Skeletal muscle tissue (tissue), 4 donors: ENCODE measurements around the gene MNX1. TPM values are rescaled to one million over a fixed set of nuclear protein-coding genes. Genes with fewer than 3 reads are reported as not detected.

Experiments used
- H3K27ac ChIP-seq: one replicate; pipeline ENCODE4 v1.7.0; 2013; ENCODE audit warnings: mild to moderate bottlenecking, low read depth, low read length, inconsistent platforms
- H3K27me3 ChIP-seq, 3 donors: one replicate each; pipeline ENCODE4 v1.7.0; 2013; ENCODE audit warnings: low read length in 3 of 3; ENCODE audit not compliant: control insufficient read depth in 3 of 3, insufficient read depth in 3 of 3
- H3K36me3 ChIP-seq, 3 donors: one replicate each; pipeline ENCODE4 v1.7.0; 2013; ENCODE audit warnings: low read length in 3 of 3; ENCODE audit not compliant: control insufficient read depth in 3 of 3, insufficient read depth in 3 of 3
- H3K4me1 ChIP-seq, 3 donors: one replicate each; pipeline ENCODE4 v1.7.0; 2013; ENCODE audit warnings: low read length in 3 of 3, mild to moderate bottlenecking in 3 of 3; ENCODE audit not compliant: control insufficient read depth in 3 of 3, insufficient read depth in 3 of 3
- H3K4me3 ChIP-seq, 3 donors: one replicate each; pipeline ENCODE4 v1.7.0; 2013; ENCODE audit warnings: low read length in 3 of 3
- H3K9ac ChIP-seq, 3 donors: one replicate each; pipeline ENCODE4 v1.7.0; 2013; ENCODE audit warnings: low read length in 3 of 3, mild to moderate bottlenecking in 3 of 3, moderate library complexity in 2 of 3, low read depth in 1 of 3
- H3K9me3 ChIP-seq, 3 donors: one replicate each; pipeline ENCODE4 v1.7.0; 2013; ENCODE audit warnings: low read length in 3 of 3; ENCODE audit not compliant: control insufficient read depth in 3 of 3
- total RNA-seq: library from RNA; depleted of rRNA; stranded (reverse); fragments of >200 nt; gene quantifications from one replicate; pipeline ENCODE4 v1.2.3, GENCODE V29; 2014
- donor health status: Osteomylitis.

The MNX1 gene
- total RNA-seq, 1 donor from 2014 or later, result not detected

DNA sequence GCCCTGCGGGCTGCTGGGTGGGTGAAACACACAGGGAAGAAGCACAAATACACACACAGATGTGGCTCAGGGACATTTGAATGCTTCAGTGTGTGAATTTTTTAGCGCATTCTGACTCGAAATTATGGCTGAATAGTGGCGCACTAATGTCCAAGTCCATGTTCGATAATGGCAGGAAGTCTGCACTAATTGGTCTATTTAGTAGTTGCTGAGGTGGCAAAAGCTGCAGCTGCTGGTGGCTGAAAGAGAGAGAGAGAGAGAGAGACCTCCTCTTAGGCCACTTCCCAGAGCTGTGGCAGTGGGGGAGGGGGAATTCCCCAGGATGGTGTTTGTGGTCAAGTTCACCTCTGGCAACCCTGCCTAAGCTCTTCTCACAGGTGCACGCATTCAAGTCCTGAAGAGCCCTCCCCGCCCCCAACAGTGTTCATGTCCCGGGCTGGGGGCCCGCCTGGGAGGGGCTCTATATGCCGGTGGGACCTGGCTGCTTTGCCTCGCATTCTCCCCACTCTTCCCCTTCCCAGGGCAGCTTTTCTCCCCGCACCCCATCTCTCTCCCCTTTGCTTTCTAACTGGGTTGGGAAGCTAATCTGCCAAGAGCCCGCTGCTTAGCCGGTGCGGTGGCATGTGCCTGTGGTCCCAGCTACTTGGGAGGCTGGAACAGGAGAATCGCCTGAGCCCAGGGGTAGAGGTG, 6.0 kb upstream of the MNX1 start:
- Histone ChIP-seq H3K9ac (no peak overlapping the region), H3K27me3 (peaks cover 95 to 97% (median 97%) of the 10 kb centered on the region in 3 donors), H3K27ac (no peak overlapping the region), H3K4me1 (peaks cover 0 to 26% (median 23%) of the 10 kb centered on the region in 3 donors), H3K9me3 (no peaks in the 10 kb centered on the region), H3K4me3 (no peak overlapping the region), H3K36me3 (no peaks in the 10 kb centered on the region)

GRCh38 chr7:157016024-157016351, 5.5 kb upstream of the MNX1 start:
- no peaks in the 10 kb centered on the region for H3K9me3 ChIP-seq

DNA sequence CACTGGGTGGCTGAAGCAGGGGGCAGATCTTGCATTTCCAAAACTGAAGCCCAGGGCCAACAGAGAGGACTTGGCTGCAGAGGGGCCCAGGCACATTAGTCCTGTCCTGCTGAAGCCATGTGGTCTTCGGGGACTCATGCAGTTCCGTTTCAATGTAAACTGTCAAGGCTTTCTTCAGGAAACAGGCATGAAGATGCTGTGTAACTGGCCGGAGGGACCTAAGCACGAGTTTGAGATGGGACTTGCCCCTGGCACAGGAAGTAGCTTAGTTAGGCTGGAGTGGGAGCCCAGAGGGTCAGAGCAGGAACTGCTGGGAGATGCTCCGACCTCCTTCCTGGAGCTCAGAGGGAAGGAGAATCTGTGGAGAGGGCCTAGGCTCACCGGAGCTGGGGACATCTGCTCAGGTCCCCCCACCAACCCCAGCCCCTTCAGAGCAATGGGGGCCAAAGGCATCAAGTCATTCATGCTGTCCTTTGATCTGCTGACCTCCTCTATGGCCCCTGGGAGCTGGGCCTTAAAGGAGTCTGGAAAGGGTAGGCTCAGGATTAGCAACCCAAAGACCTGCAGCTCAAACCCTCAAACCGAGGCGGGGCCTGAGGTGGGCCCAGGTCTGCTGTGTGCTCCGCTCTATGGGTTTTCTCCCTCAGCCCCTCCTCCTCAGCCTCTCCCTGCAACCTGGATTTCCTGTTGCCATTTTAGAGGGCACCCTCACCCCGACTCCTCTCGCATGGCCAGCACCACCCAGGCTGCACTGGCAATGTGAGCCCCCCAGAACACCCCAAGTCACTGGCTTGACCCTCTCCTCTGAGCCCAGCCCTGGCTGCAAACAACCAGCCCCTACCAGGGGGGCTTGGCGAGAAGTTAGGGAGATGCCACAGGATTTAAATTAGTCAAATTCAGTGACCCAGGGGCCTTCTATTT, 4.4 kb upstream of the MNX1 start:
- Histone ChIP-seq H3K27ac (no peak overlapping the region), H3K36me3 (no peaks in the 10 kb centered on the region), H3K27me3 (peaks cover 86 to 93% (median 91%) of the 10 kb centered on the region in 3 donors), H3K4me1 (peaks cover 4 to 26% (median 24%) of the 10 kb centered on the region in 3 donors), H3K9me3 (no peaks in the 10 kb centered on the region), H3K4me3 (no peak overlapping the region), H3K9ac (no peak overlapping the region)

More at GRCh38 chr7:157016024-157016351, 5.5 kb upstream of the MNX1 start:
- no peak overlapping the region for H3K27ac ChIP-seq
- peaks cover 3 to 28% (median 24%) of the 10 kb centered on the region in 3 donors for H3K4me1 ChIP-seq
- no peak overlapping the region for H3K9ac ChIP-seq
- peaks cover 96 to 97% (median 97%) of the 10 kb centered on the region in 3 donors for H3K27me3 ChIP-seq
- no peaks in the 10 kb centered on the region for H3K36me3 ChIP-seq
- no peak overlapping the region for H3K4me3 ChIP-seq

DNA sequence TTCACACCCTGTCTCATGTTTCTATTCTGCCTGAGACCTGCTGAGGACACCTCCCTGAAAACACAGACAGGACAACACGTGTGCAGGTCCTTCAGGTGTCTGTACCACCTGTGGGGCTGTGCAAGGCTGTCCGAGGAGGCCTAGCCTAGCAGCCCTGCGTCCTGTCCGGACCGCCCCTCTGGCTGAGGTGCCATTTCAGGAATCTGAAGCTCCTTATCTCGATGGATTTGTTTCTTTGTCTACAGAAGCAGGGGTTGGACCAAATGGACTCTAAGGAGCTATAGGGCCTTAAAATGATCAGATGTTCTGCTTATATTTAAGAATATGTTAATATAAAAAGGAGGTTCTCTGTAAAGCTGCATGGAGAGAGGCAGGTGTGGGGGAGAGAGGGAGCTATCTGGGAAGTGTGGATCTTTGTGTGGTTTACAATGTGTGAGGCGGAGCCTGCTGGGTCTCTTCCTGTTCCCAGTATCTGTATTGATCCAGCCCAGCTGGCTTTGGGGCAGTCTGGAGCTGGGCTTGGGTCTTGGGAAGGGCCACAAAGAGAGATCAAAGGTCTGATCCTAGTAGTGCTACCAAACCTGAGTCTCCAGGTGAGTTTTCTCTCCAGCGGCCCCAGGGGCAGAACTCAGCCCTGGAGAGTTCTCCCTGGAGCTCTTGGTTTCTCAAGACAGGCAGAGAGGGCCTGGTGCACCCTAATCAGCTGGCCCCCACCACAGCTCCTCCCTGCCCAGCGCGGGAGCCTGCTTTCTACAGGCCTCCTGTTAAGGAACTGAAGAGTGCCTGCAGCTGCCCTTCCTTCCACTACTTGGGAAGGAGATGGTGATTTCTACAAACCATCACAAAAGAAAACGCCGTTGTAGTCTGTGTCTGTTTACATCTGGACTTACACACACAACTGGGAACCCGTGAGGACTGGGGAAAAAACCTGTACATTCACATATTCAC, 3.4 kb upstream of the MNX1 start:
- Histone ChIP-seq H3K9me3 (no peaks in the 10 kb centered on the region), H3K4me1 (peaks cover 4 to 27% (median 26%) of the 10 kb centered on the region in 3 donors), H3K27ac (no peak overlapping the region), H3K36me3 (no peaks in the 10 kb centered on the region), H3K9ac (no peak overlapping the region), H3K27me3 (peaks cover 83 to 91% (median 90%) of the 10 kb centered on the region in 3 donors), H3K4me3 (no peak overlapping the region)

- H3K27me3 ChIP-seq, result peaks cover 83 to 91% (median 90%) of the 10 kb centered on the region in 3 donors
- no peak overlapping the region for H3K27ac ChIP-seq
- no peaks in the 10 kb centered on the region for H3K9me3 ChIP-seq
- peaks cover 4 to 24% (median 20%) of the 10 kb centered on the region in 3 donors for H3K4me1 ChIP-seq
- no peak overlapping the region for H3K9ac ChIP-seq
- no peak overlapping the region for H3K4me3 ChIP-seq
- no peaks in the 10 kb centered on the region for H3K36me3 ChIP-seq
Measured at GRCh38 chr7:157013101-157013500, 2.6 kb upstream of the MNX1 start.

DNA sequence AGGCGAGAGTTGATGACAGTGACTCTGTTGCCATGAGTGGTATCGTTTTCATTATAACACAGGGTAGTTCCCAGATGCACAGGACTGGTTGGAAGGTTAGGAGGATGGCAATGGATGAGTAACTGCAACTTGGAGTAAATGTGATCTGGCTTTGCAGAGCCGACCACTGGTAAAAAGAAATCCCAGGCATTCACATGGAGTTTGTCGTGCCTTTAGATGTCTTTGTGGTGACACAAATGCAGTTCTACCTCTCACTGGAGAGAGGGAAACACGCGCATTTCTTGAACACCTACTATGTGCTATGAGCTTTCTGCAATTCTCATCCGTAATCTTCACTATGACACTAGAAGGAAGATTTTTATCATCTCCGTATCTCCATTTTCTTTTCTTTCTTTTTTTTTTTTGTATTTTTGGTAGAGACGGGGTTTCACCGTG, 1.7 kb upstream of the MNX1 start:
- no peak overlapping the region for H3K4me3 ChIP-seq
- no peak overlapping the region for H3K27ac ChIP-seq
- no peaks in the 10 kb centered on the region for H3K9me3 ChIP-seq
- peaks cover 84 to 91% (median 90%) of the 10 kb centered on the region in 3 donors for H3K27me3 ChIP-seq
- H3K4me1 ChIP-seq, result peaks cover 4 to 16% (median 16%) of the 10 kb centered on the region in 3 donors
- H3K36me3 ChIP-seq, result no peaks in the 10 kb centered on the region
- H3K9ac ChIP-seq, result no peak overlapping the region

DNA sequence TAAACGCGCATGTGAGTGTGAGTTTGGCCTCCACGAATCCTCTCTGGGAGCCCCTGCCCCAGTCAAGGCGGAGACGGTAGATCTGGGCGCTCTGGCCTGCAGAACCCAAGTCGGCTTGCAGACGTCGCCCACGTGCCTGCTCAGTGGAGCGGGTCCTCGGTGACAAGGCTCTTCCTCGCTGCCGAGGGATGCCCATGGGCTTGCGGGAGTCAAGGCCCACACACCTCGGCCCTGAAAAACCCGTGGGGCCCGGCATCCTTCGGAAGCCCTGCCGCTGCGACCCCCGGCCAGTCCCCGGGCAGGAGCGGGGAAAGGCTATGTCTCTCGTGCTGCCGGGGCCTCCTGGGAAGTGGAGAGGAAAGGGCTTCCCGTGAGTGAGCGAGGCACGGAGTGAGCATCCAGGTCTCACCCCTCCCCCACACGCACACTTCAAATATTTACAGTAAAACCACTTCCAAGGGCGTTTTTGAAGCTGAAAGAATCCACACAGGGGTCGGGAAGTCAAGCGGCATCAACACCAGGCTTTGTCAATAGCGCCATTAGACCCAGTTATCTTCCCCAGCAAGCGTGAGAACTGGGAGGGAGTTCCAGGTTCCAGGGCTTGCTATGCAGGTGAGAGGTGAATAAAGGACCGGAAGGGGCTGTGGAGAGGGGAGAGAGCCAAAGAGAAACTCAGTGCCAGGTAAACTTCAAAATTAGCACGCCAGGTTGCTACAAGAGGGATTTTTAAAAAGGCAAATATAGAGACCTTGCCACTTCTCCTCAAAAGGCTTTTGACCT, 1.1 kb upstream of the MNX1 start:
- Histone ChIP-seq H3K4me1 (peaks cover 4 to 16% (median 15%) of the 10 kb centered on the region in 3 donors), H3K27me3 (peaks cover 84 to 91% (median 90%) of the 10 kb centered on the region in 3 donors), H3K27ac (no peak overlapping the region), H3K9me3 (no peaks in the 10 kb centered on the region), H3K9ac (peak overlapping the region in 2 of 3 donors; percentile 32 to 57), H3K4me3 (peak overlapping the region in 2 of 3 donors; percentile 65 to 68), H3K36me3 (no peaks in the 10 kb centered on the region)

GRCh38 chr7:157009778-157010587, 480 bp downstream of the MNX1 start:
- Histone ChIP-seq H3K4me1 (peaks cover 4 to 16% (median 15%) of the 10 kb centered on the region in 3 donors), H3K9me3 (no peaks in the 10 kb centered on the region), H3K4me3 (peak overlapping the region in 2 of 3 donors; percentile 65 to 68), H3K27me3 (peaks cover 79 to 91% (median 91%) of the 10 kb centered on the region in 3 donors), H3K27ac (no peak overlapping the region), H3K9ac (peak overlapping the region in 1 of 3 donors; percentile 50), H3K36me3 (no peaks in the 10 kb centered on the region)
